Mucosa of rectum (tissue), 2 donors: Measurements from ENCODE around the gene CNTNAP4.

Experiments used
- H3K27ac ChIP-seq, 2 donors: one replicate each; pipeline ENCODE4 v1.7.0; 2013; ENCODE audit warnings: inconsistent platforms in 2 of 2, low read depth in 2 of 2, low read length in 2 of 2
- H3K27me3 ChIP-seq, 2 donors: one replicate each; pipeline ENCODE4 v1.7.0; 2013; ENCODE audit warnings: low read length in 2 of 2; ENCODE audit not compliant: control insufficient read depth in 2 of 2, insufficient read depth in 2 of 2
- H3K36me3 ChIP-seq, 2 donors: one replicate each; pipeline ENCODE4 v1.7.0; 2013; ENCODE audit warnings: low read length in 2 of 2; ENCODE audit not compliant: control insufficient read depth in 2 of 2, insufficient read depth in 2 of 2
- H3K4me1 ChIP-seq, 2 donors: one replicate each; pipeline ENCODE4 v1.7.0; 2013; ENCODE audit warnings: low read length in 2 of 2, mild to moderate bottlenecking in 1 of 2; ENCODE audit not compliant: control insufficient read depth in 2 of 2, insufficient read depth in 2 of 2
- H3K4me3 ChIP-seq, 2 donors: one replicate each; pipeline ENCODE4 v1.7.0; 2013; ENCODE audit warnings: low read length in 2 of 2
- H3K9ac ChIP-seq, 2 donors: one replicate each; pipeline ENCODE4 v1.7.0; 2013; ENCODE audit warnings: low read length in 2 of 2, low read depth in 1 of 2, mild to moderate bottlenecking in 1 of 2
- H3K9me3 ChIP-seq, 2 donors: one replicate each; pipeline ENCODE4 v1.7.0; 2013; ENCODE audit warnings: low read length in 2 of 2; ENCODE audit not compliant: control insufficient read depth in 2 of 2
- donor health status: healthy.
- donor health status: Normal muscosa, but diverticular disease.

The CNTNAP4 gene

DNA sequence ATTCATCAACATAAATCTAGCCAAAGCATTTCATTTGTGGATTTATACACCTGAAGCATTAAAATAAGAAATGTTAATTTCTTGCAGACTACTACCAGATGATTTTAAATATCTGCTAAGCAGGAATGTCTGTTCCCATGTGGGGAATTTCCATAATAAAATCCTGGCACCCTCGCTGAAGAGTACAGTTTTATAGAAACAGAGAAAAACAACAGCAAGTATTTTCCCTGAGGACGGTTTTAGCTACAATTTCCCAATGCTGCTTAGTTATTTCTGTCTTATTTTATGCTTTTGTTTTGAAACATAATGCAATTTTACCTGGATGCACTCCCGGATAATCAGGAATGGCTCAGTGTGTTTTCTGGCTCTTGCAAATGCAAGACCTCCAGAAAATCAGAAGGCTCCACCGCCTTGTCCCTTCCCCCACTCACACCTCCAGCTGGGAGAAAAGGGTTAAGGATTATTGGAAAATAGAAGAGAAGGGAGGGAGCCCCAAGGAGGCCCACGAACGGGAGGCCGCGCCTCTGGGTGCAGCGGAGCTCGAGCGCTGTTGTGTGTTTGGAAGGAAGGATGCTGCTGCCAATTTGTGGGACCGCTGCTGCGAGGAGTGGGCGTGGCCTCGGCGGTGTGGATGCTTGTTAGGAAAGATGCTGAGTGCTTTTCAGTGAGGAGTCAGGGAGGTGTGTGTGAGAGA, at the start of gene CNTNAP4:
TSS of gene CNTNAP4 (plus strand) at position 657 of the 694 bp plus-strand sequence. CDS start 262 bp downstream, outside the sequence.
- Histone ChIP-seq H3K4me3 (no peak within 1 kb of the TSS), H3K9me3 (no peaks in the 10 kb centered on the region), H3K27me3 (no peaks in the 10 kb centered on the region), H3K27ac (no peak within 1 kb of the TSS), H3K4me1 (no peaks in the 10 kb centered on the region), H3K36me3 (no peaks in the 10 kb centered on the region), H3K9ac (no peak within 1 kb of the TSS)

GRCh38 chr16:76228546-76229146, 48.6 kb upstream of the CNTNAP4 start:
- Histone ChIP-seq H3K9me3 (no peaks in the 10 kb centered on the region), H3K36me3 (no peaks in the 10 kb centered on the region), H3K27me3 (no peaks in the 10 kb centered on the region)

DNA sequence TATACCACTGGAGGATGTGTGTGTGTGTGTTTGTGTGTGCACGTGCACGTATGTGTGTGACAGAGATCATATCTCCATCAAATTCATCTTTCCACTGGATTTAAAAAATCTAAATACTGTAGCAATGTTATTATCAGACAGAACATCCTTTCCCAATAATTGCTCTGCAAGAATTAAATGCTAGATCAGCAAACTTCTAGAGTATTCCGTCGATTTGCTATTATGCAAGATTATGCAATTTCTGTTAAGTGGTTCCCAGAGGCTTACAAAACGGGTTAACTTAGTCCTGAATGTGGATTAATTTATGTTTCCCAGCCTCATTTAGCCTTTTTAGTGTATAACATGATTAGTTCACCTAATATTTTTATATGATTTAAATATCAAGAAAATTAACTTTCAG, 44.5 kb upstream of the CNTNAP4 start:
- no peaks in the 10 kb centered on the region for H3K4me1 ChIP-seq
- H3K4me3 ChIP-seq, result no peak overlapping the region
- H3K36me3 ChIP-seq, result no peaks in the 10 kb centered on the region
- no peaks in the 10 kb centered on the region for H3K27me3 ChIP-seq
- H3K9me3 ChIP-seq, result no peaks in the 10 kb centered on the region
- no peak overlapping the region for H3K9ac ChIP-seq
- H3K27ac ChIP-seq, result no peak overlapping the region

More at GRCh38 chr16:76228546-76229146, 48.6 kb upstream of the CNTNAP4 start:
- Histone ChIP-seq H3K27ac (no peak overlapping the region), H3K9ac (no peak overlapping the region), H3K4me3 (no peak overlapping the region), H3K4me1 (no peaks in the 10 kb centered on the region)

DNA sequence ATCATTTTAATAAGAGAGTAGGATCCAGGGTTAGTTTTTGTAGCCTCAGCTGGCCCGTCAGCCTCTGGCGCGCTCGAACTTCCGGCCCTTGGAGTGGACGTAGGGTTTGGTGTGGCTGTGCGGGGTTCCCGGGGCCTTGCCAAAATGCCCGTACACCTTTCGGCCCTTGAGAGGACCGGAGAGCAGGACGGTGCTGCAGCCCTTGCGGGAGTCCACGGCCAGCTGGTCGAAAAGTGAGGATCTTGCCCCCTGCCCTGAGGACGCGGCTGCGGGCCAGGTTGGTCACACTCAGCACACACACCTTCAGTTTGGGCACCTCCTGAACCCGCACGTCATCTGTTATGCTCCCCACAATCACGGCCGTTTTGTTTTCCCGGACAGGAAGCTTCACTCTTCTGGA, 42.2 kb upstream of the CNTNAP4 start:
- Histone ChIP-seq H3K27me3 (no peaks in the 10 kb centered on the region), H3K9me3 (no peaks in the 10 kb centered on the region), H3K27ac (no peak overlapping the region), H3K9ac (no peak overlapping the region), H3K36me3 (no peaks in the 10 kb centered on the region), H3K4me3 (no peak overlapping the region), H3K4me1 (no peaks in the 10 kb centered on the region)

DNA sequence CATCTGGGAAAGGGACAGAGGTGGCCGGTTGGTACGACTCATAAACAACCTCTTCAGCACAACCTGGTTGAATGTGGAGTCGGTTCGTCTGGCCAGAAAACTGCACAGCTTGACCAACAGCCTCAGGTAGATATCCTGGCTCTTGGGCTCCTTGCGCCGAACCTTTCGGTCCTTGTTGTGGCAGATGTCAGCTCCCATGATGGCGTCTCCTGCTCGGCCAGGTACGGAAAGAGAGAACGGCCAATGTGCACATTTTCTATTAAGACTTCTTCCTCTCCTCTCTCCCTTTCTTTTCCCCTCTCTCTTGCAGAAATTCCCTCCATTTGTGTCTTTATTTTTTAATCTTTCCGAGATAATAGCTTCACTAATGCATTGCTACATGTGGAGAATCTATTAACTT, 41.8 kb upstream of the CNTNAP4 start:
- no peak overlapping the region for H3K27ac ChIP-seq
- H3K36me3 ChIP-seq, result no peaks in the 10 kb centered on the region
- H3K9ac ChIP-seq, result no peak overlapping the region
- no peaks in the 10 kb centered on the region for H3K27me3 ChIP-seq
- H3K4me1 ChIP-seq, result no peaks in the 10 kb centered on the region
- no peaks in the 10 kb centered on the region for H3K9me3 ChIP-seq
- no peak overlapping the region for H3K4me3 ChIP-seq

DNA sequence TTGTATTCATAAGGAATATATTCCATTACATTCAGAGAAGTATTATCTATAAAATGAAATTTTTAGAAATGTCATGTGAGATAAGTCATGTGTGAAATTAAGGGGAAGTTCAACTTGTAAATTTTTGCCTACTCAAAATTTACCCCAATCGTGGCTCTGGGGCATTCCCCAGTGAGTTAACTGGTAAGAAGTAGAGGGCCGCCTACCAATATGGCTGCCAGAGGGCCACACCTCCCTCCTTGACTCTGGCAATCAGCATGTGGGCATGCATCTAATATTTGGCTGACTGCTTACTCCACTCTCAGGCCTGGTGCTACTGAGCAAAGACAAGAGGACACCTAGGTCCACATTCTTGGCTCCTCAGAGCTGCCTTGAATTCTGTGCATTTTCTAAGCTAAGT, 39.7 kb upstream of the CNTNAP4 start:
- H3K4me3 ChIP-seq, result no peak overlapping the region
- no peak overlapping the region for H3K27ac ChIP-seq
- no peaks in the 10 kb centered on the region for H3K4me1 ChIP-seq
- H3K9me3 ChIP-seq, result no peaks in the 10 kb centered on the region
- no peak overlapping the region for H3K9ac ChIP-seq
- no peaks in the 10 kb centered on the region for H3K27me3 ChIP-seq
- H3K36me3 ChIP-seq, result no peaks in the 10 kb centered on the region

DNA sequence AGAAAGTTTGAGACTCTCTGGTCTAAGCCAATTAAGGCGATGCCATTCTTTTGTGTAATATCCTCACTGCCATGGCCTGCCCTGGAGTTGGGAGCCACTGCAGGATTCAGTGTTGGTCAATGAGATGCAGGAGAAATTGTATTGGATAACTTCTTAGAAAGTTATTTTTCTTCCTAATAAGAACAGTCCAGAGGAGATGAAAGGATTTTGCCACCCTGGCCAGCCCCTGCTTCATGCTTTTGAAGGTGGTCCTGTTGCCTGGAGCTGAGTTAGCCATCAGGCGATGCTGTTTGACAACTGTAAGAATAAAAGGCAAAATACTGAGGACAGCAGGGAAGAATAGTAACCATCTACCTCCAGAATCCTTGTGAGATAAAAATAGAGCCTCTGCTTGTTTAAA, 35.4 kb upstream of the CNTNAP4 start:
- no peaks in the 10 kb centered on the region for H3K4me1 ChIP-seq
- no peaks in the 10 kb centered on the region for H3K9me3 ChIP-seq

DNA sequence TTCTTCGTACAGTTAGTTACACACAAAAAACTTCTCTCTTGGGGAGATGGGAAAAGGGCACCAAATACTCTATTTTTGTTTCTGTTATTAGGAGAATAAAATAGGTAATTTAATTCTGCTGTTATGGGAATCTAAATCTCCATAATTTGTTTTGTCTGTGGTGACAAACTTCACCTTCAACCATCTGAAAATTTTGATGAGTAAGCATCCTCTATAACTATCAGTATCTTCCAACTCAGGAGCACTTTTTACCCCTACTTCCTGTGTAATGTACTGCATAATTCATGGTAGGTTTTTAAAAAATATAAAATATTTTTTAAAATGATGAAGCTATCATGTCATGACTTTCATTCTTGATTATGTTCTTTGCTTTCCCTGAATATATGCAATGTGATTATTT, 33.6 kb upstream of the CNTNAP4 start:
- H3K4me3 ChIP-seq, result no peak overlapping the region
- H3K36me3 ChIP-seq, result no peaks in the 10 kb centered on the region
- no peaks in the 10 kb centered on the region for H3K9me3 ChIP-seq
- H3K27ac ChIP-seq, result no peak overlapping the region
- no peaks in the 10 kb centered on the region for H3K4me1 ChIP-seq
- no peak overlapping the region for H3K9ac ChIP-seq
- no peaks in the 10 kb centered on the region for H3K27me3 ChIP-seq

More for the DNA sequence above, 35.4 kb upstream of the CNTNAP4 start:
- Histone ChIP-seq H3K4me3 (no peak overlapping the region), H3K36me3 (no peaks in the 10 kb centered on the region), H3K27ac (no peak overlapping the region), H3K9ac (no peak overlapping the region), H3K27me3 (no peaks in the 10 kb centered on the region)

- Histone ChIP-seq H3K27me3 (no peaks in the 10 kb centered on the region), H3K36me3 (no peaks in the 10 kb centered on the region), H3K9me3 (no peaks in the 10 kb centered on the region), H3K4me3 (no peak overlapping the region), H3K4me1 (no peaks in the 10 kb centered on the region), H3K27ac (no peak overlapping the region), H3K9ac (no peak overlapping the region)
These were observed 30.6 kb upstream of the CNTNAP4 start for GRCh38 chr16:76246587-76246986.

DNA sequence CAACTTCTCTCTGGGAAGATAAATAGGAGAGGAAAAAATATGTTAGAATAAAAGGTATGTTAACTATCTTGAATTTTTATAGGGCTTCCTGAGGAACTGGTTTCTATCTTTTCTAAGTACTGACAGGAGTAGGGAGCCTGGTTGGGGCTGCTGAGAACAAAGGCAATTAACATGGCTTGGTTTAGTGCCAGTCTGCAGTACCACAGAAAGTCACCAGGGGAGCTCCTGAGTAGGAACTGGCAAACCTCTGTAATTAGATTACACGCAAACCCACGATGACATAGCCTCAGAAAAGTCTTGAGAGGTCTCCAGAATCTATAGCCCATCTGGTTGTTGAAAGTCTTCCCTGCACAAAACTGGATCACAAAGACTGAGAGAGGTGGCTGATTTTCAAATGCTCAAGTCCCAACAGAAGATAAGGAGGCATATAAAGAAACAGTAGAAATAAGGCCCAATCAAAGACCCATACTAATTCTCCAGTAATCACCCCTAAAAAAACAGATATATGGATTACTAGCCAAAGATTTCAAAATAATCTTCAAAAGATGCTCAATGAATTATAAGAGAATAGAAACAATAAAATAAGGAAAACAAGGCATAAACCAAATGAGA, 11.7 kb upstream of the CNTNAP4 start:
- H3K4me1 ChIP-seq, result no peaks in the 10 kb centered on the region

More for the DNA sequence above, 11.7 kb upstream of the CNTNAP4 start:
- no peaks in the 10 kb centered on the region for H3K36me3 ChIP-seq
- H3K9me3 ChIP-seq, result no peaks in the 10 kb centered on the region
- no peak overlapping the region for H3K4me3 ChIP-seq
- H3K27me3 ChIP-seq, result no peaks in the 10 kb centered on the region
- H3K9ac ChIP-seq, result no peak overlapping the region
- no peak overlapping the region for H3K27ac ChIP-seq
